Central memory CD8-positive, alpha-beta T cell (primary cell): Measurements from ENCODE around the gene CDAN1.
"Not testable (repeated sequence)": the region's sequence is repeated elsewhere in the genome, so short reads cannot be mapped to it uniquely, and the experiment has no call there.

Source experiments
- ATAC-seq: fragments of 150-1000 bp; cut with Tn5 transposase; replicated peaks from 2 replicates; pipeline ENCODE4 v1.10.0; 2022; ENCODE audit warnings: mild to moderate bottlenecking, moderate FRiP score, moderate number of reproducible peaks; ENCODE audit not compliant: poor library complexity, severe bottlenecking; ENCODE audit errors: extremely low read depth
- DNase-seq, 2 donors: peaks; one replicate each; pipeline ENCODE4 v3.0.0; 2021; ENCODE audit warnings: low spot score in 2 of 2
- H3K27ac Mint-ChIP-seq: one replicate; pipeline ENCODE4 v1.8.0; 2022; ENCODE audit warnings: low read depth, mild to moderate bottlenecking, moderate library complexity, mixed read lengths
- H3K27me3 Mint-ChIP-seq: one replicate; pipeline ENCODE4 v1.8.0; 2022; ENCODE audit warnings: mixed read lengths
- H3K36me3 Mint-ChIP-seq: one replicate; pipeline ENCODE4 v1.8.0; 2022; ENCODE audit warnings: mild to moderate bottlenecking, moderate library complexity, mixed read lengths; ENCODE audit not compliant: insufficient read depth
- H3K4me1 Mint-ChIP-seq: one replicate; pipeline ENCODE4 v1.8.0; 2022; ENCODE audit warnings: mixed read lengths
- H3K4me3 Mint-ChIP-seq: one replicate; pipeline ENCODE4 v1.8.0; 2022; ENCODE audit warnings: mild to moderate bottlenecking, moderate library complexity, mixed read lengths
- H3K9me3 Mint-ChIP-seq: one replicate; pipeline ENCODE4 v1.8.0; 2022; ENCODE audit warnings: mixed read lengths

Gene CDAN1

DNA sequence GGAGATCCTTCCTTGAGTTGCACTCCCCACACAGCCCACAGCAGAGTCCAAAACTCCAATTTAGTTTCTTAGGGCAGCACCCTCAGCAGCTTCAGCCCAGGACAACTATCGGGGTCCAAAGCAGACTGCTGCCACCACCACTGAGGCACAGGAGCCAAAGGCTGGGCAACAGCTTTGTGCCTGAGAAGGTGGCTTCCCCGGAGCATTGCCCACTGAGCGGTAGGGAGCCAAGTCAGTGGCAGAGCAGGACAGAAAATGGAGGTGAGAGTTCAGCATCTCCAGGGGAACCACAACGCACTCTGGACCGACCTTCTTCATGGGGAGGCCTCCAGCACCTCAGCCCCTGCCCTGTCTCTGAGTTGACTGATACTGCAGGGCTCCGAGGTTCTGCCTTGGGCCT lies 43.4 kb downstream of the CDAN1 start:
- H3K27me3 Mint-ChIP-seq: no peaks in the 10 kb centered on the region
- H3K36me3 Mint-ChIP-seq: no peaks in the 10 kb centered on the region
- H3K4me3 Mint-ChIP-seq: no peak overlapping the region
- H3K4me1 Mint-ChIP-seq: peaks cover 6% of the 10 kb centered on the region
- ATAC-seq: no peak
- no peak for DNase-seq
- H3K27ac Mint-ChIP-seq: no peak overlapping the region
- H3K9me3 Mint-ChIP-seq: no peaks in the 10 kb centered on the region

DNA sequence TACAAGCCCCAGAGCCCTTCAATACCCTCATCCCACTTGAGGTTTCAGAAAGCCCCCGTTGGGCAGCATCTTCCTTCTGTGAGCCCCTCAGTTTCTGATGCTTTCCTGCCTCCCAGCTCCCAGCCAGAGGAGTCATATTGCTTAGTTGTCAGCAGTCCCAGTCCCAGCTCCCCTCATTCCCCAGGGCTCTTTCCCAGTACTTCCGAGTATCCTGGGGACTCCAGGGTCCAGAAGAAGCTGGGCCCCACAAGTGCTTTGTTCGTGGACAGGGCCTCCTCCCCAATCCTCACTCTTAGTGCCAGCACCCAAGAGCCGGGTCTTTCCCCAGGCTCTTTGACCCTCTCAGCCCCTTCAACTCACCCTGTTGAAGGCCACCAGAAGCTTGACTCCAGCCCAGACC lies 43.9 kb downstream of the CDAN1 start:
- H3K27ac Mint-ChIP-seq: no peak overlapping the region
- DNase-seq: no peak
- peaks cover 6% of the 10 kb centered on the region for H3K4me1 Mint-ChIP-seq
- H3K9me3 Mint-ChIP-seq: no peaks in the 10 kb centered on the region
- H3K27me3 Mint-ChIP-seq: no peaks in the 10 kb centered on the region
- no peaks in the 10 kb centered on the region for H3K36me3 Mint-ChIP-seq
- H3K4me3 Mint-ChIP-seq: no peak overlapping the region
- ATAC-seq: no peak

DNA sequence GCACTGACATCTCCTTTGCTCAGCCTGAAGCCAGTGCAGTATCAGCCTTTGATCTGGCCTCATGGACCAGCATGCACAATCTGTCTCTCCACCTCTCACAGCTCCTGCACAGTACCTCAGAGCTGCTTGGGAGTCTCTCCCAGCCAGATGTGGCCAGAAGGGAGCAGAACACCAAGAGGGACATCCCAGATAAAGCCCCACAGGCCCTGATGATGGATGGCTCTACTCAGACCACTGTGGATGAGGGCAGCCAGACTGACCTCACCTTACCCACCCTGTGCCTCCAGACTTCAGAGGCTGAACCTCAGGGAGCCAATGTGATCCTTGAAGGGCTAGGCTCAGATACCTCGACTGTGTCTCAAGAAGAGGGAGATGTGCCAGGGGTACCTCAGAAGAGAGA lies 44.4 kb downstream of the CDAN1 start:
- DNase-seq (no peak), ATAC-seq (no peak)
- peaks cover 6% of the 10 kb centered on the region for H3K4me1 Mint-ChIP-seq
- no peaks in the 10 kb centered on the region for H3K27me3 Mint-ChIP-seq
- H3K9me3 Mint-ChIP-seq: no peaks in the 10 kb centered on the region
- H3K36me3 Mint-ChIP-seq: no peaks in the 10 kb centered on the region
- H3K27ac Mint-ChIP-seq: no peak overlapping the region
- no peak overlapping the region for H3K4me3 Mint-ChIP-seq

DNA sequence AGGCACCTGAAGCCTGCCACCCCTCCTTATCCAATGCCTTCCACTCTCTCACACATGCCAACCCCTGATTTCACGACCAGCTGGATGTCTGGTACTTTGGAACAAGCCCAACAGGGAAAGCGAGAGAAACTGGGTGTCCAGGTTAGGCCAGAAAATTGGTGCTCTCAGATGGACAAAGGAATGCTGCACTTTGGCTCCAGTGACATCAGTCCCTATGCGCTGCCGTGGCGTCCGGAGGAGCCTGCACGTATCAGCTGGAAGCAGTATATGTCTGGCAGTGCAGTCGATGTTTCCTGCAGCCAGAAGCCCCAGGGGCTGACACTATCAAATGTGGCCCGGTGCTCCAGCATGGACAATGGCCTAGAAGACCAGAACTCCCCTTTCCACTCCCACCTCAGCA lies 45.2 kb downstream of the CDAN1 start:
- Mint-ChIP-seq H3K27ac (no peak overlapping the region), H3K9me3 (no peaks in the 10 kb centered on the region), H3K27me3 (no peaks in the 10 kb centered on the region), H3K36me3 (no peaks in the 10 kb centered on the region), H3K4me1 (peaks cover 6% of the 10 kb centered on the region), H3K4me3 (no peak overlapping the region)
- no peak for DNase-seq
- ATAC-seq: no peak

DNA sequence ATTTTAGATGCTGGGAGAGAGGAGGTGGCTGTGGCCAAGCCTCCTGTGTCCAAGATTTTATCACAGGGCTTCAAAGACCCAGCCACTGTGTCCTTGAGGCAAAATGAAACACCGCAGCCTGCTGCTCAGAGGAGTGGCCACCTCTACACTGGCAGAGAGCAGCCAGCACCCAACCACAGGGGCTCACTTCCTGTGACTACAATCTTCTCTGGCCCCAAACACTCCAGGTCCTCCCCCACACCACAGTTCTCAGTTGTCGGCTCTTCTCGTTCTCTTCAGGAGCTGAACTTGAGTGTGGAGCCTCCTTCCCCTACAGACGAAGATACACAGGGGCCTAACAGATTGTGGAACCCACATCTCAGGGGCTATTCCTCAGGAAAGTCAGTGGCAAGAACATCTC lies 45.6 kb downstream of the CDAN1 start:
- ATAC-seq: no peak
- no peak overlapping the region for H3K27ac Mint-ChIP-seq

DNA sequence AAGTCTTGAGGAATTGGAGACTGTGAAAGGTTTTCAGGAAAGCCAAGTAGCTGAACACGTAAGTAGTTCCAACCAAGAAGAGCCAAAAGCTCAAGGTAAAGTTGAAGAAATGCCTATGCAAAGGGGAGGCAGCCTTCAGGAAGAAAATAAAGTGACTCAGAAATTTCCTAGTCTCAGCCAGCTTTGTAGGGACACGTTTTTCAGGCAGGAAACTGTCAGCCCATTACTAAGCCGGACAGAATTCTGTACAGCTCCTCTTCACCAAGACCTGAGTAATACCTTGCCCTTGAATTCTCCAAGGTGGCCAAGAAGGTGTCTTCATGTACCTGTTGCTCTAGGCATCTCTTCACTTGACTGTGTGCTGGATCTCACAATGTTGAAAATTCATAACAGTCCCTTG lies 48.6 kb downstream of the CDAN1 start:
- no peak overlapping the region for H3K4me3 Mint-ChIP-seq
- DNase-seq (no peak), ATAC-seq (no peak)
- H3K27ac Mint-ChIP-seq: no peak overlapping the region
- peaks cover 6% of the 10 kb centered on the region for H3K4me1 Mint-ChIP-seq
- H3K27me3 Mint-ChIP-seq: no peaks in the 10 kb centered on the region
- H3K9me3 Mint-ChIP-seq: no peaks in the 10 kb centered on the region
- H3K36me3 Mint-ChIP-seq: peaks cover 4% of the 10 kb centered on the region

More for the DNA sequence above, 45.6 kb downstream of the CDAN1 start:
- no peak overlapping the region for H3K4me3 Mint-ChIP-seq
- peaks cover 6% of the 10 kb centered on the region for H3K4me1 Mint-ChIP-seq
- no peaks in the 10 kb centered on the region for H3K36me3 Mint-ChIP-seq
- no peak for DNase-seq
- no peaks in the 10 kb centered on the region for H3K9me3 Mint-ChIP-seq
- no peaks in the 10 kb centered on the region for H3K27me3 Mint-ChIP-seq

DNA sequence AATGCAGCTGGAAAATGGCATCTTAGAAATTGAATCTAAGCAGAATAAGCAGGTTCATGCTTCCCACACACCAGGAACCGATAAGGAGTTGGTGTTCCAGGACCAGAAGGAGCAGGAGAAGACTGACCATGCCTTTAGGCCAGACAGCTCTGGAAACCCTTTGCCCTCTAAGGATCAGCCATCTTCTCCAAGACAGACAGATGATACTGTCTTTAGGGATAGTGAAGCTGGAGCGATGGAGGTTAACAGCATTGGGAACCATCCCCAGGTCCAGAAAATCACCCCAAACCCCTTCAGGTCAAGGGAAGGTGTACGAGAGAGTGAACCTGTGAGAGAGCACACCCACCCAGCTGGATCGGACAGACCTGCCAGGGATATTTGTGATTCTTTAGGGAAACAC lies 49.2 kb downstream of the CDAN1 start:
- Mint-ChIP-seq H3K4me3 (no peak overlapping the region), H3K27me3 (no peaks in the 10 kb centered on the region), H3K27ac (no peak overlapping the region), H3K9me3 (no peaks in the 10 kb centered on the region), H3K36me3 (peaks cover 4% of the 10 kb centered on the region), H3K4me1 (peaks cover 6% of the 10 kb centered on the region)
- ATAC-seq: no peak
- no peak for DNase-seq

DNA sequence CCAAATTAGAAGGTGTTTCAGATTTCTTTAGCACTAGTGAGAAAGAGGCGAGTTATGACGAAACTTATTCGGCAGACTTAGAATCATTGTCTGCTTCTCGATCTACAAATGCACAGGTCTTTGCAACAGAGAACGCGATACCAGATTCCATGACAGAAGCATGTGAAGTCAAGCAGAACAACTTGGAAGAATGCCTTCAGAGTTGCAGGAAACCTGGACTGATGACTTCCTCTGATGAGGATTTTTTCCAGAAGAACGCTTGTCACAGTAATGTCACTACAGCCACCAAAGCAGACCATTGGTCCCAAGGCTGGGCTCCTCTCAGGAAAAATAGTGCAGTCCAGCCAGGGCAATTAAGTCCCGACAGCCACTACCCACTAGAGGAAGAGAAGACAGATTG lies 50.6 kb downstream of the CDAN1 start:
- Mint-ChIP-seq H3K4me1 (peaks cover 1% of the 10 kb centered on the region), H3K27me3 (no peaks in the 10 kb centered on the region), H3K27ac (no peak overlapping the region), H3K9me3 (no peaks in the 10 kb centered on the region), H3K36me3 (peaks cover 8% of the 10 kb centered on the region), H3K4me3 (no peak overlapping the region)
- no peak for DNase-seq
- ATAC-seq: no peak

DNA sequence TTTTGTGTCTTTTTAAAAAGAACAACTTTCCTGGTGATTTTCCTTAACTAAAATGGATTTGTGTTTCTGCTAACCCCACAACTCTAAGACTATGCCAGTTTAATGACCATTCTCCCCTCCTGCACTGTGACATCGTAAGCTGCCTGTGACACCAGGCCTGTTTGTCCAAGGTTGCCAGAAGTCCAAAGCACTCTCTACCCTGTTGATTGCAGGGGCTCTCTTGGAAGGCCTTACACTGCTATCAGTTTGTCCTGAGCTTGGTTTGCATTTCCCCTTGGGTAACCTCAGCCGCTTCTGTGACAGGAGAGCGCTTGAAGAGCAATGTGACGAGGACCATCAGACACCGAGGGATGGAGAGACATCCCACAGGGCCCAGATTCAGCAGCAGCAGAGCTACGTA lies 55.8 kb downstream of the CDAN1 start:
- Mint-ChIP-seq H3K9me3 (no peaks in the 10 kb centered on the region), H3K4me1 (no peaks in the 10 kb centered on the region), H3K27me3 (no peaks in the 10 kb centered on the region), H3K4me3 (no peak overlapping the region), H3K27ac (no peak overlapping the region), H3K36me3 (peaks cover 9% of the 10 kb centered on the region)
- DNase-seq (no peak), ATAC-seq (no peak)

DNA sequence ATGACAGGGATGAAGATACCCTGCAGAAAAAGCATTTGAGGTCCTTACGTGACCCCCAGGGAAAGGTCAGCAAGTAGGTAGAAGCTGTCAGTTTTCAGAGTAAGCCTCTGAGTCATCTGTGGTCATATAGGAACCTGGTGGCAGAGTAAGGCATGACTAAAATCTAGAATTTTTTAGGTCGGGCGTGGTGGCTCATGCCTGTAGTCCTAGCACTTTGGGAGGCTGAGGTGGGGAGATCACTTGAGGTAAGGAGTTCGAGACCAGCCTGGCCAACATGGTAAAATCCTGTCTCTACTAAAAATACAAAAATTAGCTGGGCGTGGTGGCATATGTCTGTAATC lies 56.8 kb downstream of the CDAN1 start:
- not testable (repeated sequence) for H3K4me3 Mint-ChIP-seq, DNase-seq, H3K9me3 Mint-ChIP-seq, H3K4me1 Mint-ChIP-seq, H3K27me3 Mint-ChIP-seq, ATAC-seq, H3K36me3 Mint-ChIP-seq, H3K27ac Mint-ChIP-seq

DNA sequence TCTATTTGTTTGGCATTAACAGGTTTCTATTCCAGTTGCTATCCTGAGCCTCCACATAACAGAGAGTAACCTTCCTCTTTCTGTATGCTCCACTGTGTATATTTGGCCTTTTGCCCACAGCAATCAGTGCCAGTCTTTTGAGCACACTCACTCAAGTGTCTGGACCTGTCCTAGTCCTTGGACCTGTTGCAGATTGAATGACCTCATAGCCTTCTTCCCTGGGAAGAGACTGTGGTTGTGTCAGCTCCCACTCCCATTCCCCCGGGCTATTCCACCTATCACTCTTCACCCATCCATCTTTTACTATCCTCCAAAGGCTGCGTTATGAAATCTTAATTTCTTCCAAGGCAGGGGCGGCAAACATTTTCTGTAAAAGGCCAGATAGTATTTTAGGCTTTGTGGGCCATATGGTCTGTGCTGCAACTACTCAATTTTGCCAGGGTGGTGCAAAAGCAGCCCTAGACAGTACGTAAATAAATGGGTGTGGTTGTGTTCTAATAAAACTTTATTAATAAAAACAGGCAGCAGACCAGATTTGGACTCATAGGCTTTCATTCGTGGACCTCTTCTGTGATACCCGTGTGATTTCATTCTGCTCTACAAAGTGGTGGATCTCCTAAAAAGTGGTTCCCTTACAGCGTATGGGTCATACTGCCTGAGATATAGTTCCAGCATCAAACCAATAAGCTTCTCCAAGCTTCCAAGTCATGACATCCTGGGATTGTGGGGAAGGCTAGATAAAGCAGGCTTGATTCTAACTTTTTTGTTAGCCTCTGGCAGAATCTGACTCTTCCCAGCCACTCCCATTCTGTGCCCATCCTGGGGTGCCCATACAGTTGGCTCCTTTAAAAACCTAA lies 57.4 kb downstream of the CDAN1 start:
- no peaks in the 10 kb centered on the region for H3K27me3 Mint-ChIP-seq
- ATAC-seq (no peak), DNase-seq (no peak)
- H3K36me3 Mint-ChIP-seq: peaks cover 13% of the 10 kb centered on the region
- H3K4me1 Mint-ChIP-seq: no peaks in the 10 kb centered on the region
- H3K27ac Mint-ChIP-seq: no peak overlapping the region
- H3K4me3 Mint-ChIP-seq: no peak overlapping the region
- no peaks in the 10 kb centered on the region for H3K9me3 Mint-ChIP-seq

DNA sequence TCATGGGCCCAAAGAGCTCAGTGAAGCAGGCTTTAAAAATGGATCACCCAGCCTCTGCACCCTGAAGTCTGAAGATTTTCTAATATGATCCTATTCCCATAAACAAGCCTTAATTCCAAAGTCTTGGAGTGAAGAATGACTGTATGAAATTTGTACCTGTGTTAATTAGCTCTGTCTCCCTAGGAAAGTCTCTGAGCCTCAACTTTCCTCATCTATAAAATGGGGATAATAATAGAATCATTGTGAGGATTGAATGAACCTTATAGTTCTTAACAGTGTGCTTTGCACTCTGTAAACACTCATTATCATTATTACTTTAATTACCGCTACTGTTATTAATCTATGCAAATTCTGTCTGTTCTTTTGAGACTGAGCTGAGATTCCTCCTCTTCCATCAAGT lies 61.9 kb downstream of the CDAN1 start:
- no peaks in the 10 kb centered on the region for H3K9me3 Mint-ChIP-seq
- H3K27me3 Mint-ChIP-seq: no peaks in the 10 kb centered on the region
- peaks cover 9% of the 10 kb centered on the region for H3K36me3 Mint-ChIP-seq
- DNase-seq: no peak
- ATAC-seq: no peak
- H3K27ac Mint-ChIP-seq: no peak overlapping the region
- no peaks in the 10 kb centered on the region for H3K4me1 Mint-ChIP-seq
- H3K4me3 Mint-ChIP-seq: no peak overlapping the region

DNA sequence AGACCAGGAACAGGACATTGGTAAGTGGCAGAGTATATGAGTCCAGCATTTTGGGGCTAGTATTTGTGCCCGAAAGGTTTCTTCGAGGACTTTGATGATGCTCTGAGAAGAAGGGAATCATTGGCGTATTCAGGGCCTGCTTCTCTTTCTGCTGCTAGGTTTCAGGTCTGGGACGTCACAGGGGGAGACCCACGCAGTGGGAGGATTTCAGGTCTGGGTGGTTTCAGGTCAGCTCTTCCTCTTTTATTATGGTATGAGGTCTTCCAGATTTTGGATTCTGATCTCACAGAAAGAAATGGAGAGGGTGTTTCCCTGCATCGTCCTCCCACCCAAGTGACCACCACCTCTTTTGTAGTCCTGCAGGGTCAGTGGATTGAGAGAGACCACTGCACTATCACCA lies 62.5 kb downstream of the CDAN1 start:
- DNase-seq (no peak), ATAC-seq (no peak)
- H3K9me3 Mint-ChIP-seq: no peaks in the 10 kb centered on the region
- no peaks in the 10 kb centered on the region for H3K27me3 Mint-ChIP-seq
- no peaks in the 10 kb centered on the region for H3K4me1 Mint-ChIP-seq
- H3K4me3 Mint-ChIP-seq: no peak overlapping the region
- H3K36me3 Mint-ChIP-seq: peaks cover 9% of the 10 kb centered on the region
- no peak overlapping the region for H3K27ac Mint-ChIP-seq
